ENCODE measurements around the gene NRN1L. TPM values are rescaled to one million over a fixed set of nuclear protein-coding genes. Genes with fewer than 3 reads are reported as not detected.

Gene NRN1L
- total RNA-seq, 1 experiment from 2014 or later = 1.4 TPM

DNA sequence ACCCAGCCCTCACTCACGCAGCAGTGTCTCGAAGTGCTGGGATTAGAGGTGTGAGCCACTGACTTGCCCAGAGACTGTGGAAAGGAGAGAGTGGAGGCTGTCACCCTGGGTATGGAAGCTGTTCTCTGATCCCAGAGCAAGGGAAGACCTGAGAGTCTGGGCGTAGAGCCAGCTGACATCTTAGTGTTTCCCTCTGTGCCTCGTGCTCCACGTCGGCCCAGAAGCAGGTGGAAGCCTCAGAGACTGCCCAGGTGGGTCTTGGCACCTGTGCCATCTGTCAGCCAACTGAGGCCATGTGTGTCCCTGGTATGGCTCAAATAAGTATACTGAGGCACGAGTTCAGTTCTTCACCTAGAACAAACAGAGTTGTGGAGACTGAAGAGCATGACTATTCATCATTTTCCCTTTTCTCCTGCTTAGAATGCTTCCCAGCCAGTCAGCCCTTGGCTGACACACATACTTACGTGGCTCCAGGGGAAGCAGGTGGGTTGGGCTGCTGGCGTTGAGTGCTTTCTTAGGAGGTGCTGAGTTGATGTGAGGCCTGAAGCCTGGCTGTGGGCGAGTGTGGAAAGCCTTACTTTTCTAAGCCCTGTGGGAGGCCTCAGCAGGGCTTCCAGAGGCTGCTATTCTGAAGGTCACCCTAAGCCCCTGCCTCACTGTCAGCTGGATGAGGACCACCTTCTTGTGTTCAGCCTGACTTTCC lies 38.9 kb downstream of the NRN1L start:
- no peaks in the 10 kb centered on the region for H4K20me1 ChIP-seq (ENCODE audit: insufficient read depth)
- TF ChIP-seq, protein P1, sequence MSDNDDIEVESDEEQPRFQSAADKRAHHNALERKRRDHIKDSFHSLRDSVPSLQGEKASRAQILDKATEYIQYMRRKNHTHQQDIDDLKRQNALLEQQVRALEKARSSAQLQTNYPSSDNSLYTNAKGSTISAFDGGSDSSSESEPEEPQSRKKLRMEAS (IDR thresholded peaks at IDR 0.05) = no peak
- no peak for TF ChIP-seq EGR1 (IDR thresholded peaks at IDR 0.05; ENCODE audit: low read depth)
- no peak for TF ChIP-seq ELF1 (IDR thresholded peaks at IDR 0.05; ENCODE audit: borderline replicate concordance, low read depth)
- TF ChIP-seq JUND (IDR thresholded peaks at IDR 0.05) = no peak
- no peak for TF ChIP-seq SP1 (IDR thresholded peaks at IDR 0.05; ENCODE audit: low read depth)
- TF ChIP-seq EZH2phosphoT487 (IDR thresholded peaks at IDR 0.05; ENCODE audit: borderline replicate concordance) = no peak
- TF ChIP-seq, protein P2, sequence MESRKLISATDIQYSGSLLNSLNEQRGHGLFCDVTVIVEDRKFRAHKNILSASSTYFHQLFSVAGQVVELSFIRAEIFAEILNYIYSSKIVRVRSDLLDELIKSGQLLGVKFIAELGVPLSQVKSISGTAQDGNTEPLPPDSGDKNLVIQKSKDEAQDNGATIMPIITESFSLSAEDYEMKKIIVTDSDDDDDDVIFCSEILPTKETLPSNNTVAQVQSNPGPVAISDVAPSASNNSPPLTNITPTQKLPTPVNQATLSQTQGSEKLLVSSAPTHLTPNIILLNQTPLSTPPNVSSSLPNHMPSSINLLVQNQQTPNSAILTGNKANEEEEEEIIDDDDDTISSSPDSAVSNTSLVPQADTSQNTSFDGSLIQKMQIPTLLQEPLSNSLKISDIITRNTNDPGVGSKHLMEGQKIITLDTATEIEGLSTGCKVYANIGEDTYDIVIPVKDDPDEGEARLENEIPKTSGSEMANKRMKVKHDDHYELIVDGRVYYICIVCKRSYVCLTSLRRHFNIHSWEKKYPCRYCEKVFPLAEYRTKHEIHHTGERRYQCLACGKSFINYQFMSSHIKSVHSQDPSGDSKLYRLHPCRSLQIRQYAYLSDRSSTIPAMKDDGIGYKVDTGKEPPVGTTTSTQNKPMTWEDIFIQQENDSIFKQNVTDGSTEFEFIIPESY (IDR thresholded peaks at IDR 0.05; ENCODE audit: extremely low read depth, insufficient replicate concordance, low read length) = no peak
- TF ChIP-seq YY1 (IDR thresholded peaks at IDR 0.05; ENCODE audit: extremely low read depth, insufficient replicate concordance, low read depth, low read length) = no peak
- no peak for TF ChIP-seq POLR2A (IDR thresholded peaks at IDR 0.05; ENCODE audit: borderline replicate concordance, extremely low read depth, insufficient read depth, insufficient read length)
- TF ChIP-seq SRF (IDR thresholded peaks at IDR 0.05; ENCODE audit: low read depth) = no peak
- TF ChIP-seq CEBPB (IDR thresholded peaks at IDR 0.05; ENCODE audit: low read depth) = no peak
- POLR2A ChIA-PET = no interaction called here

More for the DNA sequence above, 38.9 kb downstream of the NRN1L start:
- BruUV-seq (replicated peaks) = no TSS peak
- ATAC-seq = no peak
- ChIA-PET CTCF (interaction anchor here (0.6 to 1.4 kb wide), 3 partner anchors 40 to 400 kb away, joined by 3 to 4 read pairs (median 3); no protein-coding TSS in a partner anchor), RAD21 (ENCODE audit: low non-redundant PET in 1 of 2, low total read pairs in 2 of 2, uncharacterized antibody in 2 of 2, unreplicated experiment in 2 of 2) (no interaction called here)
- Histone ChIP-seq H3K79me2 (ENCODE audit: insufficient read depth, low read length) (no peaks in the 10 kb centered on the region), H3K4me2 (ENCODE audit: low read length) (no peak overlapping the region), H3K9me2 (ENCODE audit: insufficient read depth) (no peaks in the 10 kb centered on the region), H3K9me3 (ENCODE audit: control insufficient read depth in 1 of 2, insufficient read depth in 1 of 2, low read depth in 1 of 2, low read length in 2 of 2) (no peaks in the 10 kb centered on the region), H3K27me3 (ENCODE audit: insufficient read depth, low read length) (no peaks in the 10 kb centered on the region), H3K4me3 (replicated peaks in 1 of 2; ENCODE audit: low read depth in 1 of 2, low read length in 2 of 2) (no peak overlapping the region), H3K27ac (ENCODE audit: low read depth, low read length) (no peak overlapping the region), H3K4me1 (ENCODE audit: control insufficient read depth in 1 of 2, insufficient read depth in 2 of 2, low read length in 2 of 2) (no peaks in the 10 kb centered on the region), H3K36me3 (ENCODE audit: control insufficient read depth in 1 of 2, insufficient read depth in 2 of 2, low read length in 2 of 2) (no peaks in the 10 kb centered on the region), H3K9ac (ENCODE audit: low read length) (no peak overlapping the region), H2AFZ (ENCODE audit: low read depth, low read length, poor library complexity, severe bottlenecking) (no peak overlapping the region)
- no peak for DNase-seq (ENCODE audit: low read depth, low spot score)
- intact Hi-C loops (cut with micrococcal nuclease) = no loop called here

Data from HCT116 (cell line).